IPS-NIHi7 (cell line): ENCODE data around the gene SLC9A1.
"Not testable (repeated sequence)": the region's sequence is repeated elsewhere in the genome, so short reads cannot be mapped to it uniquely, and the experiment has no call there.

ENCODE experiments used
- DNase-seq: peaks from one replicate; pipeline ENCODE4 v3.0.0; 2012; ENCODE audit warnings: mixed read lengths; ENCODE audit errors: extremely low spot score

SLC9A1 gene

GRCh38 chr1:27132624-27133023 is 22.3 kb downstream of the SLC9A1 start:
- no peak for DNase-seq

- DNase-seq: no peak
Measured at GRCh38 chr1:27132147-27132546, 22.8 kb downstream of the SLC9A1 start.

GRCh38 chr1:27130798-27131197 is 24.1 kb downstream of the SLC9A1 start:
- DNase-seq: no peak

GRCh38 chr1:27129225-27129624 is 25.7 kb downstream of the SLC9A1 start:
- DNase-seq: no peak

GRCh38 chr1:27127419-27127818 is 27.5 kb downstream of the SLC9A1 start:
- no peak for DNase-seq

GRCh38 chr1:27126391-27126790 is 28.5 kb downstream of the SLC9A1 start:
- no peak for DNase-seq

- not testable (repeated sequence) for DNase-seq
Measured at GRCh38 chr1:27125125-27125524, 29.8 kb downstream of the SLC9A1 start.

GRCh38 chr1:27124405-27124804 is 30.5 kb downstream of the SLC9A1 start:
- DNase-seq: no peak

GRCh38 chr1:27122652-27123051 is 32.3 kb downstream of the SLC9A1 start:
- peak; percentile 80 for DNase-seq

GRCh38 chr1:27120854-27121253 is 34.1 kb downstream of the SLC9A1 start:
- no peak for DNase-seq

- DNase-seq: no peak
Measured at GRCh38 chr1:27118440-27118689, 36.6 kb downstream of the SLC9A1 start.

- no peak for DNase-seq
Measured at GRCh38 chr1:27117733-27118439, 37.0 kb downstream of the SLC9A1 start.

GRCh38 chr1:27116697-27117096 is 38.2 kb downstream of the SLC9A1 start:
- DNase-seq: no peak

GRCh38 chr1:27116232-27116631 is 38.7 kb downstream of the SLC9A1 start:
- no peak for DNase-seq

GRCh38 chr1:27114546-27114945 is 40.4 kb downstream of the SLC9A1 start:
- DNase-seq: no peak

- DNase-seq: no peak
Measured at GRCh38 chr1:27113861-27114260, 41.1 kb downstream of the SLC9A1 start.

GRCh38 chr1:27111626-27112573 is 43.0 kb downstream of the SLC9A1 start:
- DNase-seq: peak; percentile 56

- DNase-seq: peak; percentile 70
Measured at GRCh38 chr1:27109103-27109822, 45.7 kb downstream of the SLC9A1 start.

- no peak for DNase-seq
Measured at GRCh38 chr1:27108588-27108987, 46.3 kb downstream of the SLC9A1 start.

GRCh38 chr1:27106561-27107323 is 48.2 kb downstream of the SLC9A1 start:
- DNase-seq: no peak

GRCh38 chr1:27105018-27105417 is 49.9 kb downstream of the SLC9A1 start:
- DNase-seq: no peak

GRCh38 chr1:27103498-27103897 is 51.4 kb downstream of the SLC9A1 start:
- no peak for DNase-seq
